Effector CD4-positive, alpha-beta T cell (primary cell): ENCODE measurements around the gene BMS1.
"Not testable (repeated sequence)": the region's sequence is repeated elsewhere in the genome, so short reads cannot be mapped to it uniquely, and the experiment has no call there.

Experiments
- DNase-seq: peaks from one replicate; pipeline ENCODE4 v3.0.0-alpha.2; 2020

BMS1 gene

GRCh38 chr10:42785759-42786158 is 3.2 kb downstream of the BMS1 start:
- no peak for DNase-seq

- DNase-seq: no peak
Observed at GRCh38 chr10:42790835-42791234, 8.2 kb downstream of the BMS1 start.

- DNase-seq: no peak
Observed at GRCh38 chr10:42795701-42796100, 13.1 kb downstream of the BMS1 start.

- DNase-seq: no peak
Observed at GRCh38 chr10:42801135-42801534, 18.5 kb downstream of the BMS1 start.

GRCh38 chr10:42802876-42803275 is 20.3 kb downstream of the BMS1 start:
- no peak for DNase-seq

GRCh38 chr10:42809676-42810075 is 27.1 kb downstream of the BMS1 start:
- DNase-seq: no peak

- DNase-seq: no peak
Observed at GRCh38 chr10:42812028-42812427, 29.4 kb downstream of the BMS1 start.

- DNase-seq: not testable (repeated sequence)
Observed at GRCh38 chr10:42813989-42814687, 31.5 kb downstream of the BMS1 start.

- not testable (repeated sequence) for DNase-seq
Observed at GRCh38 chr10:42816334-42816733, 33.7 kb downstream of the BMS1 start.

GRCh38 chr10:42816912-42817311 is 34.3 kb downstream of the BMS1 start:
- DNase-seq: no peak

GRCh38 chr10:42817417-42817816 is 34.8 kb downstream of the BMS1 start:
- not testable (repeated sequence) for DNase-seq

- DNase-seq: not testable (repeated sequence)
Observed at GRCh38 chr10:42826759-42827158, 44.2 kb downstream of the BMS1 start.

- no peak for DNase-seq
Observed at GRCh38 chr10:42827201-42827600, 44.6 kb downstream of the BMS1 start.

- not testable (repeated sequence) for DNase-seq
Observed at GRCh38 chr10:42828391-42828790, 45.8 kb downstream of the BMS1 start.

- DNase-seq: no peak
Observed at GRCh38 chr10:42830237-42830636, 47.6 kb downstream of the BMS1 start.

GRCh38 chr10:42836096-42836495 is 53.5 kb downstream of the BMS1 start:
- DNase-seq: no peak

GRCh38 chr10:42836771-42837468 is 54.3 kb downstream of the BMS1 start:
- no peak for DNase-seq

GRCh38 chr10:42844810-42845209 is 62.2 kb downstream of the BMS1 start:
- not testable (repeated sequence) for DNase-seq

- not testable (repeated sequence) for DNase-seq
Observed at GRCh38 chr10:42847261-42847660, 64.7 kb downstream of the BMS1 start.

GRCh38 chr10:42850931-42851330 is 68.3 kb downstream of the BMS1 start:
- DNase-seq: no peak

- no peak for DNase-seq
Observed at GRCh38 chr10:42859256-42859655, 76.7 kb downstream of the BMS1 start.

- not testable (repeated sequence) for DNase-seq
Observed at GRCh38 chr10:42860016-42860415, 77.4 kb downstream of the BMS1 start.

- DNase-seq: not testable (repeated sequence)
Observed at GRCh38 chr10:42862801-42863200, 80.2 kb downstream of the BMS1 start.

- no peak for DNase-seq
Observed at GRCh38 chr10:42864575-42864974, 82.0 kb downstream of the BMS1 start.
